Peyer's patch (tissue), 4 donors: ENCODE data around the gene PRPSAP1.

Experiments
- CTCF ChIP-seq, 6 experiments: fragments of 450-650 bp in 4 of 6; fragments of 200-600 bp in 2 of 6; sonication (generic) in 1 of 6; IDR thresholded peaks; one replicate each; pipeline ENCODE4 v1.5.1; 2017 to 2019; ENCODE audit warnings: antibody characterized with exemption in 6 of 6, mild to moderate bottlenecking in 3 of 6, moderate library complexity in 1 of 6
- POLR2A ChIP-seq, 2 donors: fragments of 450-650 bp; IDR thresholded peaks; one replicate each; pipeline ENCODE4 v1.5.1; 2017; ENCODE audit warnings: antibody characterized with exemption in 2 of 2, mild to moderate bottlenecking in 2 of 2, moderate library complexity in 2 of 2

DNA sequence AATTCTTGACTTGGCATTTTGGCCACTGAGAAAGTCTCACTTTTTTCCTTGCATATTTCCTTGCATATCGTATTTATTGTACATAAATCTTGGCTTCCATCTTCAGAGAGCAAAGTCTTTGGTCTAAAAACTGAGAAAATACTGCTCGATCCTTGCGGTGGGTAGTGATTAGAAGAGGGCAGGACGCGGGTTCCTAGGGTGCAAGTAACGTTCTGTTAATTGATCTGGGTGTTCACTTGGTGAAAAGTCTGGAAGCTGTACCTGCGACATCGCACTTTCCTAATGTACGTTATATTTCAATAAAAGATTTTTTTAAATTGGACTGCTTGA, 89.3 kb downstream of the PRPSAP1 start:
- no peak for TF ChIP-seq POLR2A (IDR thresholded peaks at IDR 0.05)
- no peak for TF ChIP-seq CTCF (IDR thresholded peaks at IDR 0.05)
